ENCODE measurements around the gene DNTT.
A peak's percentile ranks its signal among the peaks of the same experiment; 100 is the strongest.

The DNTT gene

GRCh38 chr10:96311180-96311715 lies 7.0 kb downstream of the DNTT start:
- DNase-seq: no peak

GRCh38 chr10:96313344-96313743 lies 9.1 kb downstream of the DNTT start:
- DNase-seq: no peak

GRCh38 chr10:96317067-96317833 lies 13.0 kb downstream of the DNTT start:
- no peak for DNase-seq

- DNase-seq: no peak
These were observed 15.7 kb downstream of the DNTT start for GRCh38 chr10:96319754-96320474.

- no peak for DNase-seq
These were observed 17.6 kb downstream of the DNTT start for GRCh38 chr10:96321822-96322221.

GRCh38 chr10:96322275-96322674 lies 18.0 kb downstream of the DNTT start:
- DNase-seq: no peak

- DNase-seq: no peak
These were observed 20.2 kb downstream of the DNTT start for GRCh38 chr10:96324447-96324846.

- DNase-seq: no peak
These were observed 21.6 kb downstream of the DNTT start for GRCh38 chr10:96325719-96326373.

GRCh38 chr10:96327462-96327861 lies 23.2 kb downstream of the DNTT start:
- no peak for DNase-seq

- DNase-seq: no peak
These were observed 28.9 kb downstream of the DNTT start for GRCh38 chr10:96333101-96333500.

GRCh38 chr10:96334616-96335526 lies 30.6 kb downstream of the DNTT start:
- DNase-seq: no peak

GRCh38 chr10:96337106-96337505 lies 32.9 kb downstream of the DNTT start:
- DNase-seq: no peak

- no peak for DNase-seq
These were observed 34.2 kb downstream of the DNTT start for GRCh38 chr10:96338279-96338925.

GRCh38 chr10:96339383-96339782 lies 35.1 kb downstream of the DNTT start:
- no peak for DNase-seq

GRCh38 chr10:96339956-96340904 lies 36.0 kb downstream of the DNTT start:
- peak; percentile 69 for DNase-seq

GRCh38 chr10:96341219-96342182 lies 37.3 kb downstream of the DNTT start:
- DNase-seq: no peak

- no peak for DNase-seq
These were observed 38.2 kb downstream of the DNTT start for GRCh38 chr10:96342402-96342801.

- no peak for DNase-seq
These were observed 39.9 kb downstream of the DNTT start for GRCh38 chr10:96344178-96344577.

- DNase-seq: no peak
These were observed 41.0 kb downstream of the DNTT start for GRCh38 chr10:96345222-96345621.

- DNase-seq: no peak
These were observed 42.1 kb downstream of the DNTT start for GRCh38 chr10:96346295-96346694.
